Measurements from ENCODE around the gene WNT7A. TPM values are rescaled to one million over a fixed set of nuclear protein-coding genes. Genes with fewer than 3 reads are reported as not detected.

The WNT7A gene
- total RNA-seq, 1 donor from 2014 or later: not detected

DNA sequence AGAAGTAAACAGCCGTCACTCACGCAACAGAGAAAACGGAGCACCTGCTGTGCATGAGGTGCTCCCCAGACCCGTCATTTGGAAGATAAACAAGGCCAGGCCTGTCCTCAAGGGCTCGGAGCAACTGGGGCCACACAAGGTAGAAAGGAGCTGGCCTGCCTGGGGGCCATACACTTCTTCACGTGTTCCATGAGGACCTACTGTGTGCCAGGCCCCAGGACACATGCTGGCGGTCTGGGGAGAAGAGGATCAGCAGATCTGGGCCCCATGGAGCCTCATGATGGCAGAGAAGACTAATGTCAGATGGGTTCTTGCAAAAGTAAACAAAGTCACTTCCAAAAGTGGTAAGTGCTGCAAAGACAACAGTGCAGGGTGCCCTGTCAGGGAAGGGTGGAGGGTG lies 14.3 kb downstream of the WNT7A start:
- Histone ChIP-seq H3K27ac (no peak overlapping the region), H3K4me3 (no peak overlapping the region), H3K27me3 (no peaks in the 10 kb centered on the region), H3K9me3 (no peaks in the 10 kb centered on the region), H3K4me1 (no peaks in the 10 kb centered on the region), H3K36me3 (no peaks in the 10 kb centered on the region)
- no peak for DNase-seq (ENCODE audit: low spot score in 2 of 2)
- intact Hi-C loops (cut with DNase I): no loop called here
- TF ChIP-seq, protein P1, sequence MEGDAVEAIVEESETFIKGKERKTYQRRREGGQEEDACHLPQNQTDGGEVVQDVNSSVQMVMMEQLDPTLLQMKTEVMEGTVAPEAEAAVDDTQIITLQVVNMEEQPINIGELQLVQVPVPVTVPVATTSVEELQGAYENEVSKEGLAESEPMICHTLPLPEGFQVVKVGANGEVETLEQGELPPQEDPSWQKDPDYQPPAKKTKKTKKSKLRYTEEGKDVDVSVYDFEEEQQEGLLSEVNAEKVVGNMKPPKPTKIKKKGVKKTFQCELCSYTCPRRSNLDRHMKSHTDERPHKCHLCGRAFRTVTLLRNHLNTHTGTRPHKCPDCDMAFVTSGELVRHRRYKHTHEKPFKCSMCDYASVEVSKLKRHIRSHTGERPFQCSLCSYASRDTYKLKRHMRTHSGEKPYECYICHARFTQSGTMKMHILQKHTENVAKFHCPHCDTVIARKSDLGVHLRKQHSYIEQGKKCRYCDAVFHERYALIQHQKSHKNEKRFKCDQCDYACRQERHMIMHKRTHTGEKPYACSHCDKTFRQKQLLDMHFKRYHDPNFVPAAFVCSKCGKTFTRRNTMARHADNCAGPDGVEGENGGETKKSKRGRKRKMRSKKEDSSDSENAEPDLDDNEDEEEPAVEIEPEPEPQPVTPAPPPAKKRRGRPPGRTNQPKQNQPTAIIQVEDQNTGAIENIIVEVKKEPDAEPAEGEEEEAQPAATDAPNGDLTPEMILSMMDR (IDR thresholded peaks at IDR 0.05): no peak

DNA sequence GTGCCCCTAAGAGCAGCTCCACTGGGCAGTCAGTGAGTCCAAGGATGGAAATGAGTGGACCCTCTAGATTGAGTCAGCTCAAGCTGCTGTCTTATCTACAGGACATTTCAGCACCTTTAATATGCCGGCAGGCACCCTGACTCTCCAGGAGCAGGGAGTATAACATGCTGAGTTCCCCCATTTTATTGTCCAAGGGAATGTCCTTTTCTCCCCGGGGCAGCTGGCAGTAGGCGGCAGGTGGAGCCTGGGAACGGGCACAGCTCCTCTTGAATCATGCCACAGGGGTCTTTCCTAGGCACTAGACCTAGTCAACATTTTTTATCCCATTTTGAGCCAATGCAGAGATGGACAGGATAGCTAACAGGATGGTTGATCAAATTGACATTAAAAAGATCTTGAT lies 14.8 kb downstream of the WNT7A start:
- DNase-seq (ENCODE audit: low spot score in 2 of 2): no peak
- H3K27ac ChIP-seq: no peak overlapping the region
- H3K36me3 ChIP-seq: no peaks in the 10 kb centered on the region
- intact Hi-C loops (cut with DNase I): no loop called here
- TF ChIP-seq, protein P1 (IDR thresholded peaks at IDR 0.05): no peak
- no peaks in the 10 kb centered on the region for H3K27me3 ChIP-seq
- no peaks in the 10 kb centered on the region for H3K4me1 ChIP-seq
- no peaks in the 10 kb centered on the region for H3K9me3 ChIP-seq
- H3K4me3 ChIP-seq: no peak overlapping the region

DNA sequence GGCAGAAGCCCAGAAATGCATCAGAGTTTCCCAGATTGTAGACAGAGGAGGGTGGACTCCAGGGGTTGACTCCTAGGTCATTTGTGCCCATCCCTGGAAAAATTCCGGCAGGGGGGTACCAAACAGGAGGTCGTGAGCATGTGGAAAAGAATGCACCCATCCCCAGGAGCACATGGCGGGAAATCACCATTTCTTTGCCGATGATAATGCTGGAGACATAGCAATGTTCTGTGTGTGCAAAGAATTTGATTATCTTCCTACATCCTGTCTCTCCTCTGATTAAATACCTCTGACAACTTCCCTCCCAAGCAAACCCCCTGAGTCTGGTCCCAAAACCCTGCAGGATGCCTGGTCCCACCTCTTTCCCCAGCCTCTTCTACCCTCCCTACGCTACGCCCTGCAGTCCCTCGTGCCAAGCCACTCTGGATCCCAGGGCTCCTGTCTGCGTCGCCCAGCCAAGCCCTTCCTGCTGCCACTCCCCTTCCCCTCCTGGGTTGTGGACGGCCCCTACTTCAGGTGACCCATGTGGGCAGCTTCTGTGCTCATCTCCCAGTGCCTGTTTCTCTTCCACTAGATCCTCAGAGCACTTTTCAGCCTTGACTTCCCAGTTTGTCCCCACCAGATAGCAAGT lies 15.8 kb downstream of the WNT7A start:
- H3K27me3 ChIP-seq: no peaks in the 10 kb centered on the region
- H3K4me1 ChIP-seq: no peaks in the 10 kb centered on the region
- no peaks in the 10 kb centered on the region for H3K9me3 ChIP-seq
- intact Hi-C loops (cut with DNase I): no loop called here
- no peak overlapping the region for H3K27ac ChIP-seq
- DNase-seq (ENCODE audit: low spot score in 2 of 2): no peak
- TF ChIP-seq, protein P1 (IDR thresholded peaks at IDR 0.05): no peak
- H3K4me3 ChIP-seq: no peak overlapping the region
- no peaks in the 10 kb centered on the region for H3K36me3 ChIP-seq

DNA sequence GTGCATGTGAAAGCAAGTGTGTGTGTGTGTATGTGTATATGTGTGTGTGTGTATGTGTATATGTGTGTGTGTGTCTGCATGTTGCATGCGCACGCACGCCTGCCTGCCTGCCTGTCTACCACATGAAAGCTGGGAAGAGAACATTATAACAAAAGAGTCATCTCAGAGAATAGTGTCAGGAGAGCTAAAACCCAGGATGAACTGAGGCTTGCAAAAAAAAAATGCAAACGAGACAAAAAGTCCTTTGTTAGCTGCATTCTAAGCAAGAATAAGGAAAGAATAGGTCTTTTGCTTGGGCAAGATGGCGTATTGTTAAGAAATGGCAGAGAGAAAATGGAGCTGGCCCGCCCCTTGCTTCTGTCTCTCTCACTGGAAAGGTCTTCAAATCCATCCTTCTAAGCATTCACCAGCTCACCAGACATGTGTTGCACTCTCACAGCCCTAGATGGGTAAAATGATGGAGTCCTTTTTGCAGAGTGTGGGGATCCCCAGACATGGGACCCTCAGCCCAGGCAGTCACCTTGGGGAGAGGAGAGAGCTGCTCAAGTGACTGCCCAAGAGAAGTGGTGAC lies 16.4 kb downstream of the WNT7A start:
- intact Hi-C loops (cut with DNase I): no loop called here
- Histone ChIP-seq H3K36me3 (no peaks in the 10 kb centered on the region), H3K9me3 (no peaks in the 10 kb centered on the region), H3K27me3 (no peaks in the 10 kb centered on the region), H3K4me3 (no peak overlapping the region), H3K27ac (no peak overlapping the region), H3K4me1 (no peaks in the 10 kb centered on the region)
- DNase-seq (ENCODE audit: low spot score in 2 of 2): no peak
- TF ChIP-seq, protein P1 (IDR thresholded peaks at IDR 0.05): no peak

DNA sequence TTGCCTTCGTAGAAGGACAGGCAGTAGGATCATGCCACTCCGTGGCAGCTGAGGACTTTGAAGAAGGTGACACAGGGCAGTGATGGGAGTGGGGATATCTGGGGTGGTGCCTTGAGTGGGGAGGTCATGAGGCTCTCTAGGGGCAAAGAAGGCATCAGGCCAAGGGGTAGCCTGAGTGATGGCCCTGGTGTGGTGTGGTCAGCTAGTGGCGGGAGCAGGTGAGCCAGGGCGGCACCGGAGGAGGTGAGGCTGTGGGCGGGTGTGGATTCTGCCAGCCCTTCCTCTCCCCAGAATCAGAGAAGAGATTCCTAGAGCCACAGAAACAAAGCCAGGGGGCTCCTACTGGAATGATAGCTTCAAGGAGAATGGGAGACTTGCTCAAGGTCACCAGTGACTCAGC lies 18.4 kb downstream of the WNT7A start:
- TF ChIP-seq, protein P1 (IDR thresholded peaks at IDR 0.05): no peak
- no peak for DNase-seq (ENCODE audit: low spot score in 2 of 2)
- no peak overlapping the region for H3K27ac ChIP-seq
- H3K4me1 ChIP-seq: no peaks in the 10 kb centered on the region
- H3K9me3 ChIP-seq: no peaks in the 10 kb centered on the region
- no peaks in the 10 kb centered on the region for H3K27me3 ChIP-seq
- intact Hi-C loops (cut with DNase I): no loop called here
- H3K4me3 ChIP-seq: no peak overlapping the region
- no peaks in the 10 kb centered on the region for H3K36me3 ChIP-seq
